HG02571 (cell line): ENCODE results near the gene SLC14A1.

Experiments used
- ATAC-seq: cut with Tn5 transposase; IDR thresholded peaks from one replicate; pipeline ENCODE4 v1.9.1; 2021; ENCODE audit warnings: mild to moderate bottlenecking, moderate library complexity; ENCODE audit not compliant: unreplicated experiment

The SLC14A1 gene

GRCh38 chr18:45723567-45724355 is at the start of gene SLC14A1:
TSS of gene SLC14A1 (plus strand) at chr18:45724181. CDS start at chr18:45730321, 6,140 bp downstream.
- ATAC-seq: no peak

- ATAC-seq: no peak
Observed at GRCh38 chr18:45677276-45677807, 46.6 kb upstream of the SLC14A1 start.

- no peak for ATAC-seq
Observed at GRCh38 chr18:45678441-45678840, 45.5 kb upstream of the SLC14A1 start.

GRCh38 chr18:45678850-45679249 is 45.1 kb upstream of the SLC14A1 start:
- no peak for ATAC-seq

- no peak for ATAC-seq
Observed at GRCh38 chr18:45680066-45680690, 43.8 kb upstream of the SLC14A1 start.

GRCh38 chr18:45682181-45682580 is 41.8 kb upstream of the SLC14A1 start:
- ATAC-seq: no peak

- no peak for ATAC-seq
Observed at GRCh38 chr18:45684341-45685115, 39.5 kb upstream of the SLC14A1 start.

GRCh38 chr18:45686891-45687611 is 36.9 kb upstream of the SLC14A1 start:
- ATAC-seq: peak; percentile 75

- ATAC-seq: peak; percentile 38
Observed at GRCh38 chr18:45687621-45688020, 36.4 kb upstream of the SLC14A1 start.

- no peak for ATAC-seq
Observed at GRCh38 chr18:45688113-45688512, 35.9 kb upstream of the SLC14A1 start.

- no peak for ATAC-seq
Observed at GRCh38 chr18:45688833-45689232, 35.1 kb upstream of the SLC14A1 start.

GRCh38 chr18:45689396-45689795 is 34.6 kb upstream of the SLC14A1 start:
- no peak for ATAC-seq

GRCh38 chr18:45690975-45691815 is 32.8 kb upstream of the SLC14A1 start:
- ATAC-seq: no peak

- no peak for ATAC-seq
Observed at GRCh38 chr18:45691816-45692179, 32.2 kb upstream of the SLC14A1 start.

GRCh38 chr18:45702708-45703265 is 21.2 kb upstream of the SLC14A1 start:
- ATAC-seq: no peak

- ATAC-seq: no peak
Observed at GRCh38 chr18:45708831-45709230, 15.2 kb upstream of the SLC14A1 start.

GRCh38 chr18:45712061-45712460 is 11.9 kb upstream of the SLC14A1 start:
- ATAC-seq: no peak

GRCh38 chr18:45713239-45713638 is 10.7 kb upstream of the SLC14A1 start:
- no peak for ATAC-seq

- ATAC-seq: no peak
Observed at GRCh38 chr18:45715212-45715780, 8.7 kb upstream of the SLC14A1 start.
